HEK293 (cell line): Measurements from ENCODE around the gene TUBGCP6.

Source experiments
- CTCF ChIA-PET: fragments of 350-600 bp; formaldehyde crosslinking; extraction: SDS; loops from one replicate; lab custom pipeline; 2021; ENCODE audit warnings: antibody characterized with exemption; lab: Yijun Ruan, JAX
- POLR2A ChIA-PET: fragments of 300-600 bp; formaldehyde crosslinking; extraction: SDS; loops from one replicate; lab custom pipeline; 2020; ENCODE audit warnings: antibody characterized with exemption, inconsistent platforms; lab: Yijun Ruan, JAX
- H3K27ac ChIP-seq: fragments of 200-500 bp; sonication (Bioruptor generic); 2 replicates; pipeline ENCODE4 v1.5.1; 2014; ENCODE audit warnings: low read depth, low read length, control low read depth, inconsistent platforms; ENCODE audit errors: extremely low read depth
- H3K36me3 ChIP-seq, 2 experiments: fragments of 200-500 bp in 1 of 2; sonication (Bioruptor generic) in 1 of 2; 1 replicate in 1 of 2; 2 replicates in 1 of 2; pipeline ENCODE4 v1.5.1; 2014 to 2017; ENCODE audit warnings: inconsistent platforms in 2 of 2, low read length in 2 of 2; ENCODE audit not compliant: control insufficient read depth in 2 of 2, insufficient read depth in 1 of 2
- H3K4me1 ChIP-seq: fragments of 200-500 bp; sonication (Bioruptor generic); 2 replicates; pipeline ENCODE4 v1.5.1; 2014; ENCODE audit warnings: mild to moderate bottlenecking, low read length, inconsistent platforms; ENCODE audit not compliant: control insufficient read depth, insufficient read depth
- H3K4me3 ChIP-seq: 2 replicates; pipeline ENCODE4 v1.5.1; 2011; ENCODE audit warnings: low read depth, mild to moderate bottlenecking, control low read depth, low read length, moderate library complexity
- H3K9me3 ChIP-seq: fragments of 200-500 bp; sonication (Bioruptor generic); 2 replicates; pipeline ENCODE4 v1.5.1; 2014; ENCODE audit warnings: low read depth, low read length, inconsistent platforms; ENCODE audit not compliant: control insufficient read depth, insufficient read depth
- BCL6B ChIP-seq: fragments of 450-650 bp; formaldehyde crosslinking; IDR thresholded peaks from 2 replicates; pipeline ENCODE4 v1.5.1; 2017; ENCODE audit warnings: missing biosample characterization, missing genetic modification characterization
- CTCF ChIP-seq: fragments of 450-650 bp; formaldehyde crosslinking; IDR thresholded peaks from 2 replicates; pipeline ENCODE4 v1.5.1; 2016; ENCODE audit warnings: missing biosample characterization, missing genetic modification characterization
- KLF1 ChIP-seq: fragments of 450-650 bp; formaldehyde crosslinking; IDR thresholded peaks from 2 replicates; pipeline ENCODE4 v1.5.1; 2016; ENCODE audit warnings: missing biosample characterization, missing genetic modification characterization
- PRDM10 ChIP-seq: fragments of 450-650 bp; formaldehyde crosslinking; IDR thresholded peaks from 2 replicates; pipeline ENCODE4 v1.5.1; 2016; ENCODE audit warnings: missing biosample characterization, missing genetic modification characterization
- PRDM6 ChIP-seq: fragments of 450-650 bp; formaldehyde crosslinking; IDR thresholded peaks from 2 replicates; pipeline ENCODE4 v1.5.1; 2017; ENCODE audit warnings: missing biosample characterization, missing genetic modification characterization
- SP3 ChIP-seq: fragments of 450-650 bp; formaldehyde crosslinking; IDR thresholded peaks from 2 replicates; pipeline ENCODE4 v1.5.1; 2016; ENCODE audit warnings: missing biosample characterization, missing genetic modification characterization
- ZBTB6 ChIP-seq: fragments of 450-650 bp; formaldehyde crosslinking; IDR thresholded peaks from 2 replicates; pipeline ENCODE4 v1.5.1; 2017; ENCODE audit warnings: missing biosample characterization, missing genetic modification characterization
- ZBTB7A ChIP-seq: fragments of 450-650 bp; formaldehyde crosslinking; IDR thresholded peaks from 2 replicates; pipeline ENCODE4 v1.5.1; 2016; ENCODE audit warnings: low read depth, missing biosample characterization, missing genetic modification characterization
- ZNF37A ChIP-seq: fragments of 450-650 bp; IDR thresholded peaks from 2 replicates; pipeline ENCODE4 v1.5.1; 2018; ENCODE audit warnings: missing biosample characterization, missing genetic modification characterization
- ZNF548 ChIP-seq: fragments of 450-650 bp; formaldehyde crosslinking; IDR thresholded peaks from 2 replicates; pipeline ENCODE4 v1.5.1; 2016; ENCODE audit warnings: missing biosample characterization, missing genetic modification characterization
- ZNF623 ChIP-seq: fragments of 450-650 bp; formaldehyde crosslinking; IDR thresholded peaks from 2 replicates; pipeline ENCODE4 v1.5.1; 2016; ENCODE audit warnings: missing biosample characterization, missing genetic modification characterization
- ZNF677 ChIP-seq: fragments of 450-650 bp; IDR thresholded peaks from 2 replicates; pipeline ENCODE4 v1.5.0; 2018; ENCODE audit warnings: missing biosample characterization, mild to moderate bottlenecking, missing genetic modification characterization, moderate library complexity

Gene TUBGCP6

GRCh38 chr22:50252082-50253045, 7.5 kb upstream of the TUBGCP6 start (continued):
- TF ChIP-seq ZNF677 (tag by site-specific recombination) (no peak), ZNF623 (tag by site-specific recombination) (no peak), BCL6B (tag by site-specific recombination) (no peak), PRDM6 (no peak), CTCF (tag by site-specific recombination) (peak; percentile 84), PRDM10 (tag by site-specific recombination) (peak; percentile 99)

- no peaks in the 10 kb centered on the region for H3K9me3 ChIP-seq
- no peak for TF ChIP-seq ZNF548
- TF ChIP-seq ZBTB6 (tag by site-specific recombination) = 0 out of 2 replicates have a peak, but pooled peaks have one; percentile 42
- peak; percentile 44; the same call in 1 of the 2 replicates for TF ChIP-seq KLF1 (tag by site-specific recombination)
- TF ChIP-seq ZBTB7A (tag by site-specific recombination) = 0 out of 2 replicates have a peak, but pooled peaks have one; percentile 60
- no peak for TF ChIP-seq ZNF37A (tag by site-specific recombination)
- TF ChIP-seq SP3 = 0 out of 2 replicates have a peak, but pooled peaks have one; percentile 18
- peaks cover 8 to 80% of the 10 kb centered on the region in 2 experiments; a peak in 2 of 3 replicates for H3K36me3 ChIP-seq
- peaks cover 9% of the 10 kb centered on the region for H3K4me1 ChIP-seq
- H3K4me3 ChIP-seq = peak overlapping the region; percentile 55
- no peak overlapping the region for H3K27ac ChIP-seq
- ChIA-PET CTCF (interaction anchor here (0.6 to 2.6 kb wide), 15 partner anchors 9 to 322 kb away, joined by 3 to 24 read pairs (median 6); partner anchors contain the start of gene MAPK12), POLR2A (interaction anchor here (0.5 to 2.2 kb wide), 14 partner anchors 9 to 289 kb away, joined by 4 to 20 read pairs (median 6); partner anchors contain the start of genes LMF2, MAPK12, NCAPH2 and PLXNB2)
Measured at GRCh38 chr22:50251477-50252081, 6.8 kb upstream of the TUBGCP6 start.
